Measurements from ENCODE around the gene CTNND2.

The CTNND2 gene

DNA sequence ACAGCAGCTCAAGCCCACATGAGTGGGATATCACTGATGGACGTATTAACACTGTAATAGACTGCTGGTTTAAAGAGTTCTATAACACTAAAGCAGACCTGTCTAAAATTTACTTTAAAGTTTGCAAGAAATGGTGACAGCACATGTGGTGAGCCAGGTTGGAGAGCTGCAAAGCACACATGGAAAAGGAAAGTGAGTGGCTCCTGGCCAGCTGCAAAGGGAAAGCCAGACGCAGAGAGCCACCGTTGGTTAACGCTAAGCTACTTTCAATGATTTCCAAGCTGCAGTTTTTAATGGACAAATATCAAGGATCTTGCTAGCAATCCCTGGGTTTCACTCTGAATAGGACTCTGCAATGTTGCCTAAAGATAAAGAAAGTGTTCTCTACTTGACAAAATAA, 89.9 kb downstream of the CTNND2 start:
- no peak for DNase-seq
- Histone ChIP-seq H3K27me3 (no peaks in the 10 kb centered on the region), H3K4me3 (ENCODE audit: low read depth, low read length) (no peak overlapping the region), H3K4me1 (no peaks in the 10 kb centered on the region), H3K9me3 (no peaks in the 10 kb centered on the region), H3K36me3 (no peaks in the 10 kb centered on the region)
- TF ChIP-seq, protein P1, sequence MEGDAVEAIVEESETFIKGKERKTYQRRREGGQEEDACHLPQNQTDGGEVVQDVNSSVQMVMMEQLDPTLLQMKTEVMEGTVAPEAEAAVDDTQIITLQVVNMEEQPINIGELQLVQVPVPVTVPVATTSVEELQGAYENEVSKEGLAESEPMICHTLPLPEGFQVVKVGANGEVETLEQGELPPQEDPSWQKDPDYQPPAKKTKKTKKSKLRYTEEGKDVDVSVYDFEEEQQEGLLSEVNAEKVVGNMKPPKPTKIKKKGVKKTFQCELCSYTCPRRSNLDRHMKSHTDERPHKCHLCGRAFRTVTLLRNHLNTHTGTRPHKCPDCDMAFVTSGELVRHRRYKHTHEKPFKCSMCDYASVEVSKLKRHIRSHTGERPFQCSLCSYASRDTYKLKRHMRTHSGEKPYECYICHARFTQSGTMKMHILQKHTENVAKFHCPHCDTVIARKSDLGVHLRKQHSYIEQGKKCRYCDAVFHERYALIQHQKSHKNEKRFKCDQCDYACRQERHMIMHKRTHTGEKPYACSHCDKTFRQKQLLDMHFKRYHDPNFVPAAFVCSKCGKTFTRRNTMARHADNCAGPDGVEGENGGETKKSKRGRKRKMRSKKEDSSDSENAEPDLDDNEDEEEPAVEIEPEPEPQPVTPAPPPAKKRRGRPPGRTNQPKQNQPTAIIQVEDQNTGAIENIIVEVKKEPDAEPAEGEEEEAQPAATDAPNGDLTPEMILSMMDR (IDR thresholded peaks at IDR 0.05; ENCODE audit: low read depth, low read length): no peak

DNA sequence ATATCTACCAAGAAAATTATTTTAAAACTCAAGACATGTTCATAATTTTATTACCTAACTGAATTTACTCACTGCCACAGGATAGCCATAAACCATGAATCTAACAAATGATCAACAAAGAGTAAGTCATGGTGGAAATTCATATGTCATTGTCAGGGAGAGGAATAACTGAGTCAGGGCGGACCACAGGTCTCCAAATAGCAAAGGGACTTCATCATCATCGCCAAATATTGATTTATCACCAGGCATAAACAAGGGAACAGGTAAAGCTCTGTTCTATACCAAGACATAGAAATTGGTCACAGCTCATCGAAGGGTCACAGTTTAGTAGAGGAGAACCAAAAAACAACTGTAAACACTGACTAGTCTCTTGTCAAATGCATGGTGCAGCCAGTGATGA, 94.8 kb downstream of the CTNND2 start:
- no peak for DNase-seq
- H3K36me3 ChIP-seq: no peaks in the 10 kb centered on the region
- no peak overlapping the region for H3K4me3 ChIP-seq (ENCODE audit: low read depth, low read length)
- H3K4me1 ChIP-seq: no peaks in the 10 kb centered on the region
- H3K9me3 ChIP-seq: peaks cover 3% of the 10 kb centered on the region
- TF ChIP-seq, protein P1 (IDR thresholded peaks at IDR 0.05; ENCODE audit: low read depth, low read length): no peak
- H3K27me3 ChIP-seq: no peaks in the 10 kb centered on the region

DNA sequence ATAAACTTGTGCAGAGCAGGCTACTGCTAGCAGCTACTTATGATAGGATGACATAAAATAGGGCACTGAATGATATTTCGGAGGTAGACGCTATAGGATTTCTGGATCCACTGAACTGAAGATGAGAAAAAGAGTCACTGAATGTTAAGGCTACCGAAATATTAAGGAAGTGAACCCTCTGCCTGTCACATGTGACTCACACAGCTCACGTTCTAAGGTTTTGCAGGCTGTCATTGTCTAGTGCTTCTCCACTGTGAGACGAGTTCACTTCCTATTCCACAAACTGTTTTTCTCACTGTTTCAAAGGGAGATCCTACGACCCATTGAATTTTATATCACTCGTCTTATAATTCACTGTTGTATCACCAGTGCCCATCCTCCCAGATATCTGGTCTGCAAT, 100.8 kb downstream of the CTNND2 start:
- Histone ChIP-seq H3K4me3 (ENCODE audit: low read depth, low read length) (no peak overlapping the region), H3K9me3 (peaks cover 3% of the 10 kb centered on the region), H3K27me3 (no peaks in the 10 kb centered on the region), H3K36me3 (no peaks in the 10 kb centered on the region), H3K4me1 (no peaks in the 10 kb centered on the region)
- DNase-seq: no peak
- TF ChIP-seq, protein P1 (IDR thresholded peaks at IDR 0.05; ENCODE audit: low read depth, low read length): no peak

DNA sequence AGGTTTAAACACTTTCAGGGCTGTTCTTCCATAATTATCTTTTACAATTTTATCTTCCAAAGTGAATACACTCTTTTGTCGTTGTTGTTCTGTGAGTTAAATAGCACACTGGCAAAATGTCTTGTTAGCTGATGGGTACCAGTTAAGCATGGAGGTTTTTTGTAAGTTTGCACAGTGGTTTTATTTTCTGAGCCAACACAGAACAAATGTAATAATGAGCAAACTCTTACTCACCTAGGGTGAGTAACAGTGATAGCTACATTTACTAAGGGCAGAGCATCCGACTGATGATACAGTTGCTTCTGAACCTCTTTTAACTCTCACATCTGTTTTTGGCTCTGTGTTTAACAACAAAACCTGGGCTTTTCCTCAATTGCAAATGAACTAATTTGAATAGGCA, 103.2 kb downstream of the CTNND2 start:
- Histone ChIP-seq H3K4me3 (ENCODE audit: low read depth, low read length) (no peak overlapping the region), H3K27me3 (no peaks in the 10 kb centered on the region), H3K9me3 (peaks cover 3% of the 10 kb centered on the region), H3K4me1 (no peaks in the 10 kb centered on the region), H3K36me3 (no peaks in the 10 kb centered on the region)
- TF ChIP-seq, protein P1 (IDR thresholded peaks at IDR 0.05; ENCODE audit: low read depth, low read length): no peak
- no peak for DNase-seq

DNA sequence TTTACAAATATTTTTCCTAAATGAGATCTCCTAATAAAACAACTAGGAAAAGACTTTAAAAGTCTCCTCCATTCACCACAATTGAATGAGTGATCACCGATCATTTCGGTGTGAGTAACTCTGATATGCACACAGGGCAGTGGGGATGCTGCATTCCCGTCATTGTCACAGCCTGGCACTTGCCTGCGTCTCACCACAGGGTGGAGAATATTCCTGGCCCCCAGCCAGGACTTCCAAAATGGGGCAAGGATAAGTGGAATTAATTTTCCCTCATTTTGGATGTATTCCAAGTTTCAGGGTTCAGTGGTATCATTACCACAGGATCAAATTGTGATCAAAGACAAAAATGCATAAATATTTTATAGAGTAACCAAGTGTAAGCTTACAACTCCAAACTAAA, 107.1 kb downstream of the CTNND2 start:
- DNase-seq: no peak
- TF ChIP-seq, protein P1 (IDR thresholded peaks at IDR 0.05; ENCODE audit: low read depth, low read length): no peak
- no peaks in the 10 kb centered on the region for H3K4me1 ChIP-seq
- H3K27me3 ChIP-seq: no peaks in the 10 kb centered on the region
- H3K9me3 ChIP-seq: no peaks in the 10 kb centered on the region
- H3K4me3 ChIP-seq (ENCODE audit: low read depth, low read length): no peak overlapping the region
- no peaks in the 10 kb centered on the region for H3K36me3 ChIP-seq

DNA sequence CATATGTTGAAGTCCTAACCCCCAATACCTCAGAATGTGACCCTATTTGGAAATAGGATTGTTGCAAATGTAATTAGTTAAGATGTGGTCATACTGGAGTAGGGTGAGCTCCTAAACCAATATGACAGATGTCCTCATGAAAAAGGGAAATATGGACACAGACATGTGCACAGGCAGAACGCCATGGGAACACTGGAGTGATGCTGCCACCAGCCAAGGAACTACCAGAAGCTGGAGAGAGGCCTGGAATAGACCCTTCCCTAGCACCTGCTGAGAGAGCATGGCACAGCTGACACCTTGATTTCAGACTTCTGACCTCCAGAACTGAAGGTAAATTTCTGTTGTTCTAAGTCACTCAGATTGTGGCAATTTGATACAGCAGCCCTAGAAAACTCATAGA, 110.8 kb downstream of the CTNND2 start:
- H3K27me3 ChIP-seq: no peaks in the 10 kb centered on the region
- TF ChIP-seq, protein P1 (IDR thresholded peaks at IDR 0.05; ENCODE audit: low read depth, low read length): no peak
- DNase-seq: no peak

More for the DNA sequence above, 110.8 kb downstream of the CTNND2 start:
- Histone ChIP-seq H3K36me3 (no peaks in the 10 kb centered on the region), H3K9me3 (no peaks in the 10 kb centered on the region), H3K4me3 (ENCODE audit: low read depth, low read length) (no peak overlapping the region), H3K4me1 (no peaks in the 10 kb centered on the region)
